ENCODE results near the gene SPON1.
"Not testable (repeated sequence)": the region's sequence is repeated elsewhere in the genome, so short reads cannot be mapped to it uniquely, and the experiment has no call there.

SPON1 gene

GRCh38 chr11:13962562-13963168 is at the start of gene SPON1:
SPON1 (plus strand) TSS chr11:13962723; CDS start chr11:13962905, 182 bp downstream.
- peak in 32 of 56 donors; percentile 15 to 70 (median 46) for DNase-seq

- DNase-seq, result no peak
Observed at GRCh38 chr11:13917264-13917663, 45.3 kb upstream of the SPON1 start.

- DNase-seq, result no peak
Observed at GRCh38 chr11:13917904-13918303, 44.6 kb upstream of the SPON1 start.

- DNase-seq, result no peak
Observed at GRCh38 chr11:13920756-13921155, 41.8 kb upstream of the SPON1 start.

- DNase-seq, result no peak
Observed at GRCh38 chr11:13921545-13921944, 41.0 kb upstream of the SPON1 start.

- no peak for DNase-seq
Observed at GRCh38 chr11:13923182-13923581, 39.3 kb upstream of the SPON1 start.

GRCh38 chr11:13923716-13924650 is 38.5 kb upstream of the SPON1 start:
- DNase-seq, result no peak

GRCh38 chr11:13924801-13925327 is 37.7 kb upstream of the SPON1 start:
- DNase-seq, result peak in 1 of 56 donors; percentile 42

- DNase-seq, result not testable (repeated sequence)
Observed at GRCh38 chr11:13926366-13926765, 36.2 kb upstream of the SPON1 start.

- DNase-seq, result no peak
Observed at GRCh38 chr11:13926981-13927380, 35.5 kb upstream of the SPON1 start.

GRCh38 chr11:13927481-13927880 is 35.0 kb upstream of the SPON1 start:
- DNase-seq, result peak in 28 of 56 donors; percentile 4 to 72 (median 20)

GRCh38 chr11:13928566-13929251 is 33.8 kb upstream of the SPON1 start:
- no peak for DNase-seq

GRCh38 chr11:13929395-13929891 is 33.1 kb upstream of the SPON1 start:
- DNase-seq, result peak in 41 of 56 donors; percentile 5 to 82 (median 39)

- DNase-seq, result no peak
Observed at GRCh38 chr11:13931356-13931755, 31.2 kb upstream of the SPON1 start.

GRCh38 chr11:13937154-13937553 is 25.4 kb upstream of the SPON1 start:
- not testable (repeated sequence) for DNase-seq

- not testable (repeated sequence) for DNase-seq
Observed at GRCh38 chr11:13938829-13939228, 23.7 kb upstream of the SPON1 start.

GRCh38 chr11:13939961-13940906 is 22.3 kb upstream of the SPON1 start:
- DNase-seq, result no peak

GRCh38 chr11:13940907-13941256 is 21.6 kb upstream of the SPON1 start:
- no peak for DNase-seq

- DNase-seq, result no peak
Observed at GRCh38 chr11:13941775-13942174, 20.7 kb upstream of the SPON1 start.

- peak in 4 of 56 donors; percentile 9 to 22 (median 16) for DNase-seq
Observed at GRCh38 chr11:13942378-13942777, 20.1 kb upstream of the SPON1 start.
